Breast epithelium (tissue), 4 donors: Measurements from ENCODE around the gene CYSTM1. TPM values are rescaled to one million over a fixed set of nuclear protein-coding genes. Genes with fewer than 3 reads are reported as not detected.

Experiments used
- DNase-seq, 2 donors: peaks; one replicate each; pipeline ENCODE4 v3.0.0-alpha.2; 2019; ENCODE audit warnings: low spot score in 2 of 2
- H3K27ac ChIP-seq, 2 donors: fragments of 200-600 bp; sonication (generic) in 1 of 2; one replicate each; pipeline ENCODE4 v1.5.1; 2016 to 2019; ENCODE audit warnings: mild to moderate bottlenecking in 1 of 2
- H3K27me3 ChIP-seq, 2 donors: fragments of 200-600 bp; sonication (generic) in 1 of 2; one replicate each; pipeline versions ENCODE4 v1.5.1 to v1.6.0; 2017 to 2019; ENCODE audit warnings: control low read depth in 1 of 2, mild to moderate bottlenecking in 1 of 2
- H3K36me3 ChIP-seq: fragments of 200-600 bp; one replicate; pipeline ENCODE4 v1.5.1; 2019
- H3K4me1 ChIP-seq, 2 donors: fragments of 200-600 bp; sonication (generic); one replicate each; pipeline ENCODE4 v1.5.1; 2016 to 2019; ENCODE audit warnings: control low read depth in 1 of 2
- H3K4me3 ChIP-seq, 3 donors: fragments of 200-600 bp; sonication (generic); 1 replicate in 2 of 3; 2 replicates in 1 of 3; pipeline ENCODE4 v1.5.1; 2016 to 2019; ENCODE audit warnings: mild to moderate bottlenecking in 3 of 3, moderate library complexity in 2 of 3
- H3K9me3 ChIP-seq, 2 donors: fragments of 200-600 bp; sonication (generic) in 1 of 2; one replicate each; pipeline ENCODE4 v1.5.1; 2016 to 2019; ENCODE audit warnings: control low read depth in 1 of 2
- POLR2A ChIP-seq: fragments of 450-650 bp; IDR thresholded peaks from one replicate; pipeline ENCODE4 v1.6.1; 2016; ENCODE audit warnings: antibody characterized with exemption, mild to moderate bottlenecking, moderate library complexity
- POLR2AphosphoS5 ChIP-seq, 3 donors: sonication (generic); formaldehyde crosslinking; IDR thresholded peaks; one replicate each; pipeline ENCODE4 v1.6.1; 2017; ENCODE audit warnings: antibody characterized with exemption in 3 of 3
- intact Hi-C: fragments of 100-400 bp; cut with DNase I; formaldehyde crosslinking; loops from one replicate; pipeline ENCODE4 v1.15.1; 2023; ENCODE audit warnings: low total_unique reads
- total RNA-seq, 3 donors: library from RNA; depleted of rRNA; stranded (reverse); fragments of >200 nt; gene quantifications; one replicate each; pipeline ENCODE4 v1.1.0, GENCODE V29; 2016
- TF ChIP-seq, protein P1 (sequence below), 3 donors: fragments of 450-650 bp; IDR thresholded peaks; one replicate each; pipeline ENCODE4 v1.5.1; 2016 to 2017; ENCODE audit warnings: antibody characterized with exemption in 3 of 3, mild to moderate bottlenecking in 3 of 3, moderate library complexity in 3 of 3

Gene CYSTM1
- total RNA-seq, 3 donors from 2014 or later, result 56.5 to 108 (median 76.0) TPM

DNA sequence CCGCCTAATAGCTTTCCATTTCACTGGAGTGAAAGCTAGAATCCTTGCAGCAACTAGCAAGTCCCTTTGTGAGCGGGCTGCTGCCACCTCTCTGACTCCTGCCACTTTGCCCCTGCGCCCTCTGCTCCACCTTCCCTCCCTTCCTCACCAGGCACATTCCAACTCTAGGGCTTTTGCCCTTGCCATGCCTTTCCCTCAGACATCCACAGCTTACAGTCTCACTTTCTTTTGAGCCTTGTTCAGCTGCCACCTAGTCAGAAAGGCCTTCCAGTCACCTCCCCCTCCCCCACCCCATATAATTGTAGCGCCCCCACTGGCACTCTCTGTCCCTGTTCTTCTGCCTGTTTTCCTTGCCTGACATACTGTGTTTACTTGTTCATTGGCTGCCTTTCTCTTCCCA is 31.0 kb downstream of the CYSTM1 start:
- intact Hi-C loops, result no loop called here
- DNase-seq, result no peak
- no peak for TF ChIP-seq POLR2AphosphoS5 (IDR thresholded peaks at IDR 0.05)
- no peaks in the 10 kb centered on the region for H3K9me3 ChIP-seq
- H3K36me3 ChIP-seq, result no peaks in the 10 kb centered on the region
- H3K4me1 ChIP-seq, result no peaks in the 10 kb centered on the region
- no peaks in the 10 kb centered on the region for H3K27me3 ChIP-seq
- H3K4me3 ChIP-seq, result no peak overlapping the region
- no peak overlapping the region for H3K27ac ChIP-seq

DNA sequence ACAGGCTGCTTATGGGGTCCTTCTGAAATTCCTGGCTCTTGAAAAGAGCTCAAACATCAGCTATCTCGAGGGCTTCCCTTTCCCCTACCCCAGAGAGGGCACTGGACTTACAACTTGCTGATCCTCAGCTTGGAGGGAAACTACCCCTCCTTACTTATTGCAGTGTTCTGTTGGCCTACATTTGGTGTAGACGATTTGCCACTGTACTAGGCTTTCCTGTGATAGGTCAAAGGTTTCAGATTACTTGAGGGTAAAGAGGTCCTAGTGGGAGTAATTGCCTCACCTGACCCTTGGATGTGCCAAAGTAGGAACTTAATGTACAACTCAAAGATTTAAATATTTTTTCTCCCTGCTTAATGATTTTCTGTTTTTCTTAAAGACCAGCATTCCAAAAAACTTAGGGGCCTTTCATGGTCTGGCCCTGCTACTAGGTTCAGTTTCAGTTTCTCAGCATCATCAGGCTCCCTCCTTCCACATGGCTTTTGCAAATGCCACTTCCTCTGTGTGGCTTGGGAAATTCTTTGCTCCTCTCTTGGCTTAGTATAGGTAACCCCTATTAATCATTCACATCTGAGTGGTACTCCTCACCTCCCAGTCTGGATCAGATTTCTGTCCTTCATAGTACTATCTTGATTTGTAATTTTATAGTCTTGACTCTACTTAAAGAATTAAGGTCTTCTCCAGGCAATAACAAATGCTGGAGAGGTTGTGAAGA is 32.4 kb downstream of the CYSTM1 start:
- Histone ChIP-seq H3K4me1 (no peaks in the 10 kb centered on the region), H3K36me3 (no peaks in the 10 kb centered on the region), H3K4me3 (no peak overlapping the region), H3K27me3 (no peaks in the 10 kb centered on the region), H3K27ac (no peak overlapping the region), H3K9me3 (no peaks in the 10 kb centered on the region)
- TF ChIP-seq, protein P1, sequence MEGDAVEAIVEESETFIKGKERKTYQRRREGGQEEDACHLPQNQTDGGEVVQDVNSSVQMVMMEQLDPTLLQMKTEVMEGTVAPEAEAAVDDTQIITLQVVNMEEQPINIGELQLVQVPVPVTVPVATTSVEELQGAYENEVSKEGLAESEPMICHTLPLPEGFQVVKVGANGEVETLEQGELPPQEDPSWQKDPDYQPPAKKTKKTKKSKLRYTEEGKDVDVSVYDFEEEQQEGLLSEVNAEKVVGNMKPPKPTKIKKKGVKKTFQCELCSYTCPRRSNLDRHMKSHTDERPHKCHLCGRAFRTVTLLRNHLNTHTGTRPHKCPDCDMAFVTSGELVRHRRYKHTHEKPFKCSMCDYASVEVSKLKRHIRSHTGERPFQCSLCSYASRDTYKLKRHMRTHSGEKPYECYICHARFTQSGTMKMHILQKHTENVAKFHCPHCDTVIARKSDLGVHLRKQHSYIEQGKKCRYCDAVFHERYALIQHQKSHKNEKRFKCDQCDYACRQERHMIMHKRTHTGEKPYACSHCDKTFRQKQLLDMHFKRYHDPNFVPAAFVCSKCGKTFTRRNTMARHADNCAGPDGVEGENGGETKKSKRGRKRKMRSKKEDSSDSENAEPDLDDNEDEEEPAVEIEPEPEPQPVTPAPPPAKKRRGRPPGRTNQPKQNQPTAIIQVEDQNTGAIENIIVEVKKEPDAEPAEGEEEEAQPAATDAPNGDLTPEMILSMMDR (IDR thresholded peaks at IDR 0.05), result no peak
- no peak for TF ChIP-seq POLR2AphosphoS5 (IDR thresholded peaks at IDR 0.05)
- TF ChIP-seq POLR2A, result no peak
- intact Hi-C loops, result no loop called here
- DNase-seq, result no peak

DNA sequence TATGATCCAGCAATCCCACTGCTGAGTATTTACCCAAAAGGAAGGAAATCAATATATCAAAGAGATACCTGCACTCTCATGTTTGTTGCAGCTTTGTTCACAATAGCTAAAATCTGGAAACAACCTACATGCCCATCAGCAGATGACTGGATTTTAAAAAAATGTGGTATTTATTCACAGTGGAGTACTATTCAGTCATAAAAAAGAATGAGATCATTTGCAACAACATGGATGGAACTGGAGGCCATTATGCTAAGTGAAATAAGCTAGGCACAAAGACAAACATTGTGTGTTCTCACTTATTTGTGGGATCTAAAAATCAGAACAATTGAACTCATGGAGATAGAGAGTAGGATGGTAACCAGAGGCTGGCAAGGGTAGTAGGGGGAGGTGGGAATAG is 33.1 kb downstream of the CYSTM1 start:
- Histone ChIP-seq H3K4me1 (no peaks in the 10 kb centered on the region), H3K27me3 (no peaks in the 10 kb centered on the region), H3K36me3 (no peaks in the 10 kb centered on the region), H3K9me3 (no peaks in the 10 kb centered on the region), H3K27ac (no peak overlapping the region), H3K4me3 (no peak overlapping the region)
- TF ChIP-seq POLR2AphosphoS5 (IDR thresholded peaks at IDR 0.05) (no peak), POLR2A (no peak)
- TF ChIP-seq, protein P1 (IDR thresholded peaks at IDR 0.05), result no peak
- intact Hi-C loops, result no loop called here
- DNase-seq, result no peak

DNA sequence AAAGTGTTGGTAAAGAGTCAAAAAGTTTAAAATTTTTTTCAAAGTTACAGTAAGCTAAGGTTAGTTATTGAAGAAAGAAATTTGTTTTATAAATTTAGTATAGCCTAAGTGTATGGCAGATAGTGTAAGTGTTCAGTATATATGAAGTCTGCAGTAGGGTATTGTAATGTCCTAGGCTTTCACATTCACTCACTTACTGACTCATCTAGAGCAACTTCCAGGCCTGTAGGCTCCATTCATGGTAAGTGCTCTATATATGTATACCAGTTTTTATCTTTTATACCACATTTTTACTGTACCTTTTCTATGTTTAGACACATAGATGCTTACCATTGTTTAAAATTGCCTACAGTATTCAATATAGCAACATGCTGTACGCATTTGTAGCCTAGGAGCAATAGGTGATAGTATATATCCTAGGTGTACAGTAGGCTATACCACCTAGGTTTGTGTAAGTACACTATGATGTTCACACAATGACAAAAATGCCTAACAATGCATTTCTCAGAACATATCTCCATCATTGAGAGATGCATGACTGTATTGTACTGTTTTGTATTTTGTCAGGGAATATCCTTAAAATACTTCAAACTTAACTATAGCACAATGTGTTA is 38.5 kb downstream of the CYSTM1 start:
- intact Hi-C loops, result no loop called here
- Histone ChIP-seq H3K9me3 (no peaks in the 10 kb centered on the region), H3K27ac (no peak overlapping the region), H3K4me3 (no peak overlapping the region), H3K27me3 (no peaks in the 10 kb centered on the region), H3K36me3 (no peaks in the 10 kb centered on the region), H3K4me1 (no peaks in the 10 kb centered on the region)
- DNase-seq, result no peak
- TF ChIP-seq POLR2AphosphoS5 (IDR thresholded peaks at IDR 0.05), result no peak
- TF ChIP-seq, protein P1 (IDR thresholded peaks at IDR 0.05), result no peak
- no peak for TF ChIP-seq POLR2A

DNA sequence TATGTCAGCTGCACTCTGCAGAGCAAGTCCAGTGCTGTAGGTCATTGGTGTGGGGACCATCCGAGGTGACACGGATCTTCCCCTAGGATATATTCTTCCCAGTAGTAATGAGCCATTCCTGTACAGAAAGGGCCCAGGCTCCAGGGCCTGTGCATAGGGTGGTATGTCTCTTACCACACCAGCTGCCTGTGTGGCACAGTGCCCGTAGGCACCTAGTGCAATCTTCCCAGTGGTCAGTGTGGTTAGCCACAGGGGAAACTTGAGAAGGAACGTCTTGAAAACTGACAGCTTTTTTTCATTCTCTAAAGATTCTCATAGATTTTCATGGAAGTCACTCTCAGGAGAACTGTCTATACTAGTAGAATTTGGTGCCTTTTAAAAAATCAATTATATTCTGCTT is 39.8 kb downstream of the CYSTM1 start:
- Histone ChIP-seq H3K27ac (no peak overlapping the region), H3K4me1 (peaks cover 0 to 6% of the 10 kb centered on the region in 2 donors), H3K36me3 (no peaks in the 10 kb centered on the region), H3K4me3 (no peak overlapping the region), H3K9me3 (no peaks in the 10 kb centered on the region), H3K27me3 (no peaks in the 10 kb centered on the region)
- TF ChIP-seq POLR2AphosphoS5 (IDR thresholded peaks at IDR 0.05) (no peak), POLR2A (no peak)
- TF ChIP-seq, protein P1 (IDR thresholded peaks at IDR 0.05), result no peak
- no peak for DNase-seq
- intact Hi-C loops, result no loop called here
